ENCODE data around the gene SYT17.

- TF ChIP-seq CTCF (IDR thresholded peaks at IDR 0.05; ENCODE audit: low read depth, low read length) (no peak), EZH2phosphoT487 (IDR thresholded peaks at IDR 0.05; ENCODE audit: low read depth) (no peak)
Observed at GRCh38 chr16:19119564-19119963, 48.5 kb upstream of the SYT17 start.

Data from OCI-LY3 (cell line).